GM23248 (cell line): ENCODE measurements around the gene ARHGEF4. TPM values are rescaled to one million over a fixed set of nuclear protein-coding genes. Genes with fewer than 3 reads are reported as not detected.

Source experiments
- DNase-seq: peaks from one replicate; pipeline ENCODE4 v3.0.0-alpha.2; 2015
- H2AFZ ChIP-seq: fragments of 200-600 bp; sonication (generic); 2 replicates; pipeline ENCODE4 v1.6.1; 2016; ENCODE audit warnings: antibody characterized with exemption
- H3F3A ChIP-seq: fragments of 200-600 bp; sonication (generic); 2 replicates; pipeline ENCODE4 v1.6.1; 2016; ENCODE audit warnings: mild to moderate bottlenecking, antibody characterized with exemption, mixed run types; ENCODE audit not compliant: insufficient read depth
- H3K27ac ChIP-seq: fragments of 200-600 bp; sonication (generic); 2 replicates; pipeline ENCODE4 v1.5.1; 2016; ENCODE audit warnings: mild to moderate bottlenecking
- H3K27me3 ChIP-seq: fragments of 200-600 bp; sonication (generic); replicated peaks from 2 replicates; pipeline ENCODE4 v1.6.1; 2016; ENCODE audit warnings: mild to moderate bottlenecking; ENCODE audit not compliant: insufficient read depth
- H3K36me3 ChIP-seq: fragments of 200-600 bp; sonication (generic); 2 replicates; pipeline ENCODE4 v1.6.1; 2016; ENCODE audit warnings: low read depth, mild to moderate bottlenecking
- H3K4me1 ChIP-seq: fragments of 200-600 bp; sonication (generic); 2 replicates; pipeline ENCODE4 v1.6.1; 2016; ENCODE audit warnings: mild to moderate bottlenecking; ENCODE audit not compliant: insufficient read depth
- H3K4me2 ChIP-seq: fragments of 200-600 bp; sonication (generic); one replicate; pipeline ENCODE4 v1.6.1; 2016; ENCODE audit warnings: mild to moderate bottlenecking; ENCODE audit not compliant: unreplicated experiment
- H3K4me3 ChIP-seq: fragments of 200-600 bp; sonication (generic); 2 replicates; pipeline ENCODE4 v1.5.1; 2016; ENCODE audit warnings: mild to moderate bottlenecking
- H3K79me2 ChIP-seq: fragments of 200-600 bp; sonication (generic); 2 replicates; pipeline ENCODE4 v1.6.1; 2016; ENCODE audit warnings: mild to moderate bottlenecking; ENCODE audit not compliant: insufficient read depth
- H3K9ac ChIP-seq: fragments of 200-600 bp; sonication (generic); 2 replicates; pipeline ENCODE4 v1.6.1; 2016; ENCODE audit warnings: mild to moderate bottlenecking
- H3K9me2 ChIP-seq: fragments of 200-600 bp; sonication (generic); 2 replicates; pipeline ENCODE4 v1.6.1; 2016; ENCODE audit warnings: mixed run types, mild to moderate bottlenecking, moderate library complexity; ENCODE audit not compliant: insufficient read depth
- H3K9me3 ChIP-seq: fragments of 200-600 bp; sonication (generic); one replicate; pipeline ENCODE4 v1.6.1; 2017; ENCODE audit warnings: low read depth
- H4K20me1 ChIP-seq: fragments of 200-600 bp; sonication (generic); 2 replicates; pipeline ENCODE4 v1.6.0; 2016; ENCODE audit not compliant: insufficient read depth
- EZH2 ChIP-seq: fragments of 200-600 bp; sonication (generic); IDR thresholded peaks from 2 replicates; pipeline ENCODE4 v1.6.1; 2018; ENCODE audit warnings: antibody characterized with exemption, mild to moderate bottlenecking; ENCODE audit not compliant: insufficient read depth, poor library complexity, severe bottlenecking
- EZH2phosphoT487 ChIP-seq: fragments of 200-600 bp; sonication (generic); IDR thresholded peaks from 2 replicates; pipeline ENCODE4 v1.6.1; 2018; ENCODE audit warnings: antibody characterized with exemption, moderate library complexity, mild to moderate bottlenecking, low read depth; ENCODE audit not compliant: insufficient read depth
- WGBS, 2 experiments: methylation state at CpG; one replicate each; pipeline ENCODE4 v1.1.6; 2015 to 2017; ENCODE audit warnings: low lambda C conversion rate in 2 of 2, low coverage in 1 of 2; ENCODE audit errors: missing lambda C conversion rate in 2 of 2; 5-methylcytosine and 5-hydroxymethylcytosine counted together
- in situ Hi-C: fragments of 300-500 bp; cut with MboI; formaldehyde crosslinking; loops from 2 replicates; pipeline ENCODE4 v1.15.0; 2020
- polyA plus RNA-seq: library from polyadenylated mRNA; unstranded; fragments of >200 nt; fragmentation: Nextera tagmentation; extraction: Ambion mirVana; gene quantifications from 2 replicates; pipeline ENCODE4 v1.2.1, GENCODE V29; 2016
- total RNA-seq: library from RNA; depleted of rRNA; stranded (reverse); fragments of >200 nt; shearing (Covaris generic); gene quantifications from 2 replicates; pipeline ENCODE4 v1.2.3, GENCODE V29; 2014

The ARHGEF4 gene
- total and polyA plus RNA-seq, 2 experiments from 2014 or later, result 7.4 to 26.0 TPM

DNA sequence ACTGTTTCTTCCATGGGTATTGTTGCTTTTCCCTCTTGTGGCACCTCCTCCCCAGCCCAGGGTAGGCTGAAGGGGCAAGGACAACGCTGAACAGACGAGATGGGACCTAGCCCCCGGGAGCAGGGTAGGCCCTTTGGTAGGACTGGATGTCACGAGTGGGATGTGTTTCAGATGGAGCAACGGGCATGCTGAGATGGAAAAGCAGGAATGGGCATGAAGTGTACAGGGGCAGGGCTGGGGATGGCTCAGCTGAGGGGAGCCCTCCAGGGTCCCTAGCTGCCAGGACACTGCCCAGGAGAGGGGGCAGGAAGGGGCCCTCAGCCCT, 33.4 kb downstream of the ARHGEF4 start:
- TF ChIP-seq EZH2, result no peak
- TF ChIP-seq EZH2phosphoT487, result no peak
- Histone ChIP-seq H3F3A (no peaks in the 10 kb centered on the region), H3K4me3 (no peak overlapping the region), H4K20me1 (no peaks in the 10 kb centered on the region), H3K9me2 (no peaks in the 10 kb centered on the region), H3K9ac (no peak overlapping the region), H3K27ac (no peak overlapping the region), H3K36me3 (no peaks in the 10 kb centered on the region), H2AFZ (no peak overlapping the region), H3K4me2 (no peak overlapping the region), H3K79me2 (no peaks in the 10 kb centered on the region), H3K4me1 (no peaks in the 10 kb centered on the region), H3K9me3 (no peaks in the 10 kb centered on the region), H3K27me3 (no peaks in the 10 kb centered on the region; the same call in none of the 2 replicates)
- in situ Hi-C loops, result loop anchor here (10.0 kb wide), 1 partner anchor 65 kb away; no protein-coding TSS in a partner anchor
- WGBS, 2 experiments, result 24 to 36% methylated on average over 5 of the region's 5 CpGs
- no peak for DNase-seq

DNA sequence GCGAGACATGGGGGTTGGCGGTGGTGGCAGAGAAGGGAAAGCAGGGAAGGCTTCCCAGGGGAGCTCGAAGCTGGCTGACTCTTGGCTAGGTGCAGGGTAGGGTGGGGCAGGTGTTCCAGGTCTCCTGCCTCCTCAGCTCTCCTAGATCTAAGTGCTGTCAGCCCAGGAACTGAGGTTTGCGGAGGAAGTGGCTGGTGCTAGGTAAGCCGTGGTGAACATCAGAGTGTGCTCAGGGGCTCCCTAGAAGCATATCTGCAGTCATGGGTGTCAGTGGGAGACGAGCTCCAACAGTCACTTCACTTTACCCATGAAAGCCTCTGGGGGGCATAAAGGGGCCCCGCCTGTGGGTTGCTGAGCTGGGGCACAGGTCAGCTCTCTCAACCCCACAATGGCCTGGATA, 34.1 kb downstream of the ARHGEF4 start:
- H3K4me2 ChIP-seq, result no peak overlapping the region
- H4K20me1 ChIP-seq, result no peaks in the 10 kb centered on the region
- DNase-seq, result no peak
- WGBS, 2 experiments, result 54 to 56% methylated on average over 7 of the region's 7 CpGs
- TF ChIP-seq EZH2phosphoT487, result no peak
- no peak for TF ChIP-seq EZH2
- H3F3A ChIP-seq, result no peaks in the 10 kb centered on the region
- H3K9me3 ChIP-seq, result no peaks in the 10 kb centered on the region
- H3K4me3 ChIP-seq, result no peak overlapping the region
- H3K9ac ChIP-seq, result no peak overlapping the region
- no peaks in the 10 kb centered on the region for H3K4me1 ChIP-seq
- H3K27me3 ChIP-seq, result no peaks in the 10 kb centered on the region; the same call in none of the 2 replicates
- no peaks in the 10 kb centered on the region for H3K36me3 ChIP-seq
- in situ Hi-C loops, result loop anchor here (10.0 kb wide), 1 partner anchor 66 kb away; no protein-coding TSS in a partner anchor
- no peaks in the 10 kb centered on the region for H3K9me2 ChIP-seq
- no peaks in the 10 kb centered on the region for H3K79me2 ChIP-seq
- H3K27ac ChIP-seq, result no peak overlapping the region
- no peak overlapping the region for H2AFZ ChIP-seq

DNA sequence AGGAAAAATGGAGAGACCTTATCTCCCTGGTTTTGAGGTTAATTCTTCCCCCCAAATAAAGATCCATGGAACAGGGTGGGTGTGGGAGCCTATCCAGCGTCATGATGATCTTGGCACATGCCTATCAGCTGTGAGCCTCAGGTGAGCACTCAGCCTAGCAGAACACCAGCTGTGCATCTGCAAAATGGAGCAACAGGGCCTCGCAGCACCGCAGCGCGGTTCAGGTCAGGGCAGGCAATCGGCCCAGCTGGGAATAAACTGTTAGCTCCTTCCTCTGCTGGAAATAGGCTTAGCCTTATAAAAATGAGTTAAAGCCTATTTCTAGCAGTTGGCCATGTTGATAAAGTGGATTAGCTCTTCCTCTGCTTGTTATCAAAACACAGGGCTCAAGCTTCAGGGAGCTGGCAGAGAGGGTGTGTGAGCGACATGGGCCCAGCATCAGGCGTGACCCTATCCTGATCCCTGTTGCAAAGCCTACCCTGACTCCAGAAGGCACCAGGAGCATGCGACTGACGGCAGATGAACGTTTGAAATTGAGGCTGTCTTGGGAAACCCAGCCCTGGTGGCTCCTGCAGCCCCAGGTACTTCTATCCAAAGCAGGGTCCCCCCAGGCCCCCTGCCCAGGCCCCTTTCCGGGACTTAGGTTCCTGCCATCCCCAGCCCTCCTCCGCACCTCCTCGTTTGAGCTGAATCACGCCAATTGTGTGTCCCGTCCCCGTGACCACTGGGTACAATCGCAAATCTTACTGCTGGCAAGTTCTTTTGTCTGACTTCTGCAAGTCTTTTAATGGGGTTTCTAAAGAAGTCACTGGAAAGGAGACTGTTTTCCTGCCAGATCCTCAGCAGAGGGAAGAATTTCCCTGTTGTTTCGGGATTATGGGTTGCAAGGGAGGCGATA, 35.4 kb downstream of the ARHGEF4 start:
- DNase-seq, result no peak
- in situ Hi-C loops, result loop anchor here (10.0 kb wide), 1 partner anchor 67 kb away; no protein-coding TSS in a partner anchor
- H3K4me1 ChIP-seq, result no peaks in the 10 kb centered on the region

DNA sequence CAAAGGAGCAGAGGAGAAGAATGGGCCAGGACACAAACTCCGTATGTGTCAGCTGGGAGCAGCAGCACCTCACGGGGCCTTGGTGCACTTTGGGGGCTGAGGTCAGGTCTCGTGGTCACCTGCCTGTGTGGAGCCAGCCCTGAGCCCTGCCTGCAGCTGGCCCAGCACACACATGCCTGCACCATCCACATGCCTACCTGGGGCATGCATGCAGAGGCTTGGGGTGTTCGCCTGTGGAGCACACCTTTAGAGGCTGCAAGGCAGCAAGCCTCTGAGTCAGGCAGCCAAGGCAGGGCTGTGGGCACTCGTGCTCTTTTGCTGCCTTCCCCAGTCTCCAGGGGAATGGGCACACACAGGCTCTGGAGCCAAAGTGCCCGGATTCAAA, 36.0 kb downstream of the ARHGEF4 start:
- DNase-seq, result no peak
- H3K79me2 ChIP-seq, result no peaks in the 10 kb centered on the region
- TF ChIP-seq EZH2phosphoT487, result no peak
- TF ChIP-seq EZH2, result no peak
- no peak overlapping the region for H3K4me3 ChIP-seq
- no peaks in the 10 kb centered on the region for H3K9me2 ChIP-seq
- no peaks in the 10 kb centered on the region for H3F3A ChIP-seq
- 34 to 50% methylated on average over 4 to 6 of the region's 6 CpGs for WGBS, 2 experiments
- no peaks in the 10 kb centered on the region for H3K9me3 ChIP-seq
- H3K9ac ChIP-seq, result no peak overlapping the region
- H2AFZ ChIP-seq, result no peak overlapping the region
- H3K4me2 ChIP-seq, result no peak overlapping the region
- H4K20me1 ChIP-seq, result no peaks in the 10 kb centered on the region
- in situ Hi-C loops, result loop anchor here (10.0 kb wide), 1 partner anchor 68 kb away; no protein-coding TSS in a partner anchor
- no peak overlapping the region for H3K27ac ChIP-seq
- no peaks in the 10 kb centered on the region; the same call in none of the 2 replicates for H3K27me3 ChIP-seq
- no peaks in the 10 kb centered on the region for H3K4me1 ChIP-seq
- H3K36me3 ChIP-seq, result no peaks in the 10 kb centered on the region

More for the DNA sequence above, 35.4 kb downstream of the ARHGEF4 start:
- H3K36me3 ChIP-seq, result no peaks in the 10 kb centered on the region
- TF ChIP-seq EZH2 (no peak), EZH2phosphoT487 (no peak)
- no peak overlapping the region for H3K4me3 ChIP-seq
- WGBS, 2 experiments, result 64 to 68% methylated on average over 20 of the region's 20 CpGs
- no peak overlapping the region for H3K9ac ChIP-seq
- H3K27me3 ChIP-seq, result no peaks in the 10 kb centered on the region; the same call in none of the 2 replicates
- H2AFZ ChIP-seq, result no peak overlapping the region
- H4K20me1 ChIP-seq, result no peaks in the 10 kb centered on the region
- H3K9me3 ChIP-seq, result no peaks in the 10 kb centered on the region
- no peaks in the 10 kb centered on the region for H3K79me2 ChIP-seq
- no peak overlapping the region for H3K27ac ChIP-seq
- H3K4me2 ChIP-seq, result no peak overlapping the region
- H3F3A ChIP-seq, result no peaks in the 10 kb centered on the region
- H3K9me2 ChIP-seq, result no peaks in the 10 kb centered on the region
